GM12878 (cell line): ENCODE data around the gene DISP3. TPM values are rescaled to one million over a fixed set of nuclear protein-coding genes. Genes with fewer than 3 reads are reported as not detected.

Source experiments
- ATAC-seq: fragments of 200-7000 bp; cut with Tn5 transposase; 3 replicates; pipeline ENCODE4 v1.9.1; 2020; ENCODE audit warnings: mild to moderate bottlenecking, moderate library complexity
- BruUV-seq: library from RNA; stranded (reverse); fragments of 400-500 nt; replicated peaks from 2 replicates; lab custom pipeline; 2021; lab: Mats Ljungman, UMichigan
- CTCF ChIA-PET: fragments of 300-600 bp; sonication (Branson Sonifier 250); formaldehyde crosslinking; extraction: SDS; loops from one replicate; lab custom pipeline; 2021; ENCODE audit warnings: inconsistent platforms; lab: Yijun Ruan, JAX
- POLR2A ChIA-PET: fragments of 350-600 bp; formaldehyde crosslinking; extraction: SDS; loops from one replicate; lab custom pipeline; 2021; ENCODE audit warnings: inconsistent platforms; lab: Charles Lee
- RAD21 ChIA-PET: fragments of 300-600 bp; sonication (Branson Sonifier 250); formaldehyde crosslinking; loops from one replicate; lab custom pipeline; 2023; ENCODE audit warnings: antibody characterized with exemption; ENCODE audit not compliant: unreplicated experiment; lab: Charles Lee
- SMC1A ChIA-PET: fragments of 300-600 bp; sonication (Branson Sonifier 250); formaldehyde crosslinking; loops from one replicate; lab custom pipeline; 2023; ENCODE audit not compliant: unreplicated experiment, uncharacterized antibody; lab: Charles Lee
- DNase-seq: peaks from one replicate; pipeline ENCODE4 v3.0.0-alpha.2; 2011; ENCODE audit warnings: low read depth, low spot score
- FAIRE-seq: peaks from 3 replicates; lab custom pipeline; 2011; peaks lifted over from hg19 to GRCh38; lab: Jason Lieb, UNC
- H2AFZ ChIP-seq: 2 replicates; pipeline ENCODE4 v1.6.0; 2011; ENCODE audit warnings: low read depth, low read length, control low read depth; ENCODE audit not compliant: control insufficient read depth
- H3K27ac ChIP-seq: 2 replicates; pipeline ENCODE4 v1.5.1; 2011; ENCODE audit warnings: control low read depth; ENCODE audit not compliant: control insufficient read depth, insufficient read depth
- H3K27me3 ChIP-seq, 2 experiments: replicated peaks in 1 of 2; 2 replicates each; pipeline versions ENCODE4 v1.6.0 to v1.6.1; 2011; ENCODE audit warnings: low read length in 1 of 2; ENCODE audit not compliant: control insufficient read depth in 2 of 2, insufficient read depth in 2 of 2
- H3K36me3 ChIP-seq, 2 experiments: 2 replicates each; pipeline ENCODE4 v1.5.1; 2011; ENCODE audit warnings: low read length in 1 of 2; ENCODE audit not compliant: control insufficient read depth in 2 of 2, insufficient read depth in 2 of 2
- H3K4me1 ChIP-seq: 2 replicates; pipeline ENCODE4 v1.6.1; 2011; ENCODE audit warnings: mild to moderate bottlenecking, low read length, moderate library complexity, mixed read lengths; ENCODE audit not compliant: control insufficient read depth, insufficient read depth
- H3K4me2 ChIP-seq: 2 replicates; pipeline ENCODE4 v1.6.0; 2011; ENCODE audit warnings: control low read depth; ENCODE audit not compliant: control insufficient read depth, insufficient read depth
- H3K4me3 ChIP-seq: fragments of 200-600 bp; sonication (generic); 2 replicates; pipeline ENCODE4 v1.5.1; 2016
- H3K79me2 ChIP-seq: 2 replicates; pipeline ENCODE4 v1.6.0; 2011; ENCODE audit warnings: low read length; ENCODE audit not compliant: control insufficient read depth, insufficient read depth
- H3K9ac ChIP-seq: 2 replicates; pipeline ENCODE4 v1.8.0; 2011; ENCODE audit warnings: low read length, control low read depth, mixed read lengths; ENCODE audit not compliant: control insufficient read depth, insufficient read depth
- H3K9me3 ChIP-seq: replicated peaks from 3 replicates; pipeline ENCODE4 v1.5.1; 2011; ENCODE audit warnings: mild to moderate bottlenecking, low read length; ENCODE audit not compliant: control insufficient read depth, insufficient read depth
- H4K20me1 ChIP-seq: 2 replicates; pipeline ENCODE4 v1.6.0; 2011; ENCODE audit not compliant: control insufficient read depth, insufficient read depth
- ATF2 ChIP-seq: IDR thresholded peaks from 2 replicates; pipeline ENCODE4 v1.6.1; 2012; ENCODE audit warnings: low read length, inconsistent platforms
- BCL3 ChIP-seq: IDR thresholded peaks from 2 replicates; pipeline ENCODE4 v1.6.1; 2011; ENCODE audit warnings: borderline replicate concordance, low read depth, mild to moderate bottlenecking, moderate library complexity, low read length; ENCODE audit not compliant: insufficient read depth, poor library complexity, severe bottlenecking
- ETV6 ChIP-seq, 2 experiments: fragments of 450-650 bp in 1 of 2; IDR thresholded peaks in 1 of 2; conservative IDR thresholded peaks in 1 of 2; 2 replicates each; pipeline ENCODE4 v1.6.1; 2014; ENCODE audit warnings: antibody characterized with exemption in 1 of 2, borderline replicate concordance in 1 of 2, low read depth in 1 of 2, mild to moderate bottlenecking in 1 of 2, moderate library complexity in 1 of 2
- FOS ChIP-seq: IDR thresholded peaks from 3 replicates; pipeline ENCODE4 v1.6.1; 2011; ENCODE audit warnings: borderline replicate concordance; ENCODE audit not compliant: insufficient read length; ENCODE audit errors: extremely low read depth
- GABPA ChIP-seq: IDR thresholded peaks from 2 replicates; pipeline ENCODE4 v1.6.1; 2014; ENCODE audit warnings: antibody characterized with exemption, low read depth, mild to moderate bottlenecking, inconsistent platforms
- KDM1A ChIP-seq: fragments of 200-600 bp; sonication (generic); IDR thresholded peaks from 2 replicates; pipeline ENCODE4 v1.6.1; 2016; ENCODE audit warnings: borderline replicate concordance
- MTA2 ChIP-seq: fragments of 450-650 bp; IDR thresholded peaks from 2 replicates; pipeline ENCODE4 v1.6.1; 2016; ENCODE audit warnings: low read depth, mild to moderate bottlenecking, moderate library complexity
- RAD21 ChIP-seq: IDR thresholded peaks from 2 replicates; pipeline ENCODE4 v1.6.1; 2011; ENCODE audit warnings: mild to moderate bottlenecking, low read depth, low read length, moderate library complexity; ENCODE audit not compliant: insufficient read depth
- REST ChIP-seq: IDR thresholded peaks from 2 replicates; pipeline ENCODE4 v1.6.1; 2012; ENCODE audit warnings: mild to moderate bottlenecking, low read depth, low read length
- SMAD5 ChIP-seq: IDR thresholded peaks from 2 replicates; pipeline ENCODE4 v1.6.1; 2016; ENCODE audit warnings: antibody characterized with exemption, low read depth
- WRNIP1 ChIP-seq: IDR thresholded peaks from 2 replicates; pipeline ENCODE4 v1.6.1; 2011; ENCODE audit warnings: low read depth, low read length, improper control_type of control experiment, borderline replicate concordance
- ZNF687 ChIP-seq: fragments of 450-650 bp; IDR thresholded peaks from 2 replicates; pipeline ENCODE4 v1.6.1; 2017; ENCODE audit warnings: mild to moderate bottlenecking, moderate library complexity
- ZSCAN29 ChIP-seq: fragments of 450-650 bp; IDR thresholded peaks from 2 replicates; pipeline ENCODE4 v1.6.1; 2017; ENCODE audit warnings: mild to moderate bottlenecking, moderate library complexity
- WGBS: methylation state at CpG from one replicate; pipeline ENCODE4 v1.1.6; 2016; ENCODE audit warnings: low lambda C conversion rate; ENCODE audit not compliant: insufficient replicate concordance, insufficient coverage; ENCODE audit errors: missing lambda C conversion rate; 5-methylcytosine and 5-hydroxymethylcytosine counted together
- in situ Hi-C: fragments of 300-500 bp; cut with MboI; formaldehyde crosslinking; loops from 9 replicates; pipeline ENCODE4 v1.14.3; 2018; ENCODE audit warnings: mixed read lengths
- intact Hi-C: fragments of 100-400 bp; cut with micrococcal nuclease; formaldehyde crosslinking; loops from one replicate; pipeline ENCODE4 v1.14.2; 2022; ENCODE audit not compliant: unreplicated experiment
- polyA plus RNA-seq, 11 experiments: library from polyadenylated mRNA; depleted of rRNA in 4 of 11; unstranded in 6 of 11; stranded (reverse) in 5 of 11; fragments of >200 nt; fragmentation: Nextera tagmentation in 4 of 11; fragmentation: Illumina TruSeq in 1 of 11; extraction: Ambion mirVana in 4 of 11; extraction: Trizol in 1 of 11; gene quantifications; 1 replicate in 1 of 11; 2 replicates in 10 of 11; pipeline versions ENCODE4 v1.2.1 to v1.2.3, GENCODE V29; 2011 to 2016; ENCODE audit warnings: inconsistent platforms in 2 of 11, missing spikeins in 2 of 11, low read depth in 1 of 11
- total RNA-seq, 4 experiments: library from RNA; depleted of rRNA in 3 of 4; stranded (reverse); fragments of >200 nt in 3 of 4; fragmentation: Illumina TruSeq in 1 of 4; extraction: Trizol in 1 of 4; gene quantifications; 2 replicates each; pipeline versions ENCODE4 v1.2.1 to v1.2.3, GENCODE V29; 2013 to 2021

The DISP3 gene
- total and polyA plus RNA-seq, 10 of the 15 experiments (the other 5 are each of a cell fraction or from before 2014, with no cell fraction given), result under 0.01 to 0.18 (median 0.09) TPM; not detected in 2

- SMC1A ChIA-PET, result no interaction called here
- no peak overlapping the region for H3K9ac ChIP-seq
- 1% methylated on average over 4 of the region's 4 CpGs for WGBS
- BruUV-seq, result no TSS peak
- in situ Hi-C loops, result no loop called here
- POLR2A ChIA-PET, result no interaction called here
- H3K79me2 ChIP-seq, result no peaks in the 10 kb centered on the region
- no peak overlapping the region for H3K27ac ChIP-seq
- no peaks in the 10 kb centered on the region for H3K36me3 ChIP-seq
- RAD21 ChIA-PET, result no interaction called here
- ATAC-seq (no peak), DNase-seq (no peak), FAIRE-seq (no peak)
- H2AFZ ChIP-seq, result no peak overlapping the region
- CTCF ChIA-PET, result no interaction called here
- peaks cover 2 to 4% of the 10 kb centered on the region in 2 experiments; a peak in 1 of 4 replicates for H3K27me3 ChIP-seq
- no peaks in the 10 kb centered on the region for H3K4me1 ChIP-seq
- no peak overlapping the region for H3K4me3 ChIP-seq
- no peaks in the 10 kb centered on the region for H3K9me3 ChIP-seq
- intact Hi-C loops, result no loop called here
- no peak overlapping the region for H3K4me2 ChIP-seq
- no peaks in the 10 kb centered on the region for H4K20me1 ChIP-seq
- TF ChIP-seq KDM1A (no peak), ATF2 (no peak), GABPA (no peak), ZSCAN29 (no peak), ETV6 (conservative IDR thresholded peaks at IDR 0.05 in 1 of 2, IDR thresholded peaks at IDR 0.05 in 1 of 2; ENCODE audit: borderline replicate concordance in 1 of 2, low read depth in 1 of 2) (no peak), FOS (no peak), ZNF687 (no peak), MTA2 (no peak), SMAD5 (no peak), BCL3 (no peak), REST (no peak), WRNIP1 (no peak), RAD21 (no peak)
Observed at GRCh38 chr1:11481019-11481418, 2.1 kb downstream of the DISP3 start.
